Epidermal melanocyte (primary cell): Measurements from ENCODE around the gene MARK3.

Experiments used
- DNase-seq: peaks from one replicate; pipeline ENCODE4 v3.0.0; 2011; ENCODE audit warnings: low spot score; ENCODE audit not compliant: insufficient read length

The MARK3 gene

DNA sequence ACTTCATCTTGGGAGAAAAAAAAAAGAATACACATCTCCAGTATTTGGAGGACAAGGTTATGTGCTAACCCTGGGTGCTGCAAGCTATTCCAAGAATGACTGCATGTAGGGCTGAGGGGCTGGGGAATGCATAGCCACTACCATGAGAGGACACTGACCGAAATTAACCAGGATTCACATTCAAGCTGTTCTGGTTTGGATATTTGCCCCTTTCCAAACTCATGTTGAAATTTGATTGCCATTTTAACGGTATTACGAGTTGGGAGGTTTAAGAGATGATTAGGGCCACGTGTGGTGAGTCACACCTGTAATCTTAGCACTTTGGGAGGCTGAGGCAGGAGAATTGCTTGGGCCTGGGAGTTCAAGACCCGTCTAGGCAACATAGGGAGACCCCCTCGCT, 18.5 kb upstream of the MARK3 start:
- DNase-seq = no peak

DNA sequence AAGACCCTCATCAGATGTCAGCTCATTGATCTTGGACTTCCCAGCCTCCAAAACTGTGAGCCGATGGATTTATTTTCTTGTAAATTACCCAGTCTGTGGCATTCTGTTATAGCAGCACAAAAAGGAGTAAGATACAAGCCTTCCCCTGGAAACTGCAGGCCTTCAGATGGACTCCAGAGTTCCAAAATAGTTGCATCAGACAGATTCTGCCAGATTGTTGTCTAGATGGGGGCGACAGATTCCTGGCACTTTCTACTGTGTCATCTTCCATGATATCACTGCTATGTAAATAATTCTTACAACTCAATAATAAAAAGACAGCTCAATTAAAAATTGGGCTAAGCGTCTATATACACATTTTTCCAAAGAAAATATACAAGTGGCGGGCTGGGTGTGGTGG, 17.2 kb upstream of the MARK3 start:
- DNase-seq = no peak

DNA sequence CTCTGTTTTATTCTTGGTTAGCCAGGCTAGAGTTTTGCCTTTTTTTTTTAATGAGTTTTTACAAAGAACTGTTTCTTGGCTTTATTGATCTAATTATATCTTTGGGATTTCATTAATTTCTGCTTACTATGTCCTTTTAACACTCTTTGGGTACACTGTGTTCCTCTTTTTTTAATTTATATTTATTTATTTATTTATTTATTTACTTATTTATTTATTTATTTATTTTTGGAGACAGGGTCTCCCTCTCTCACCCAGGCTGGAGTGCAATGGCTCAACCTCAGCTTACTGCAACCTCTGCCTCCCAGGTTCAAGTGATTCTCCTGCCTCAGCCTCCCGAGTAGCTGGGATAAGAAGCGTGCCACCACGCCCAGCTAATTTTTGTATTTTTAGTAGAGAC, 15.1 kb upstream of the MARK3 start:
- DNase-seq = no peak

DNA sequence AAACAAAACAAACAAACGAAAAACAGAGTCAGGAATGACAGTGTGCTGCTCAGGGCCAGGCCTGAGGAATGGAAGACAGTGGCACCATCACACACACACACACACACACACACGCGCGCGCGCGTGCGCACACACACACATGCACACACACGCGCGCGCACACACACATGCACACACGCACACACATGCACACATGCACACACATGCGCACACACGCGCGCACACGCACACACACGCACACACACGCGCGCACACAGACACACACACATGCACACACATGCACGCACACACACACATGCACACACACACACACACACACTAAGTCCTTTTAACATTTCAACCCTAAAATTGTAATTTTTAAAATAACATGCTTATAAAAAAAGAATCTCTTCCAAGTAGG, 13.2 kb upstream of the MARK3 start:
- no peak for DNase-seq

DNA sequence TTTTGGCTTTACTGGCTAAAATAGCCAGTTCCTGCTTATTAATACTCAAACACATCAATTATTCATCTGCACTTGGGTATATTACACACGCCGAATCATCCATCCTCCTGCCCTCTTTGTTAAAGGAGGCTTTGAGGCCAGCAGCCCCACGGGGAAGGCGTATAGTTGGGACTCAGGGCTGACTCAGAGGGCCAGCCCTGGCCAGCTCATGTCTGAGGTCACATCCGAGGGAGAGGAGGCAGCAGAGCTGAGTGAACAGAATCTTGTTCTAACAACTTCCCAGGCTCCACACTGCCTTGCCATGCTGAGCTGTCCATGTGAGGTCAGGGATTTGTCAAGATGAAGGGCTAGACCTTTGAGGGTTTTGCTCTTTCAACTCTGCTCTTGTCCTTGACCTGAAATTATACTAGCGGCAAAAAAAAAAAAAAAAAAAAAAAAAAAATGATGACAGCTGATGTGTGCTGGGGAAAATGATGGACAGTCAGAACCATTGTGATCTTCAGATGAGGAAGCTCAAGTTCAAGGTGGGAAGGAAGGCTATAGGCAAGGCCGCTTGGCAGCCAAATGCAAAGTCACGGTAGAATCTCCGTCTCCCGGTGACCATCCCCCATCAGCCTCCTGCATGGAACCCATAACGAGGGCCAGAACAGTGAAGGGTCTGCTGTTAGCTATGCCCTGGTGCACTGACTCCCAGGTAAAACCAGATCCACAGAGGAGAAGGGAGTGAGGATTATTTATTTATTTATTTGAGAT, 12.5 kb upstream of the MARK3 start:
- DNase-seq = no peak

DNA sequence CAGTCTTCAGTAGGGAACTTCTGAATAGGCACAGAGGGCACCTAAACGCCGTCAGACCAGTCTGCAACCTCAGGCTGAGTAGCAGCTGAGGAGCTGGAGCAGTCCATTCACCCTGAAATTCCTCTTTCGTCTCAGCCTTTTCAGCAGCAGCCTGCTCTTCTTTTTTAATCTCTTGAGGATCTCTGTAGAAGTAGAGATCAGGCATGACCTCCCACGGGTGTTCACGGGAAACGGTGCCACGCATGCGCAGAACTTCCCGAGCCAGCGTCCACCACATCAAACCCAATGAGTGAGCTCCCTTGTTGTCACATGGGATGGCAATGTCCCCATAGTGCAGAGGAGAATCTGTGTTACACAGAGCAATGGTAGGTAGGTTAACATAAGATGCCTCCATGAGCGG, 11.1 kb upstream of the MARK3 start:
- DNase-seq = no peak

DNA sequence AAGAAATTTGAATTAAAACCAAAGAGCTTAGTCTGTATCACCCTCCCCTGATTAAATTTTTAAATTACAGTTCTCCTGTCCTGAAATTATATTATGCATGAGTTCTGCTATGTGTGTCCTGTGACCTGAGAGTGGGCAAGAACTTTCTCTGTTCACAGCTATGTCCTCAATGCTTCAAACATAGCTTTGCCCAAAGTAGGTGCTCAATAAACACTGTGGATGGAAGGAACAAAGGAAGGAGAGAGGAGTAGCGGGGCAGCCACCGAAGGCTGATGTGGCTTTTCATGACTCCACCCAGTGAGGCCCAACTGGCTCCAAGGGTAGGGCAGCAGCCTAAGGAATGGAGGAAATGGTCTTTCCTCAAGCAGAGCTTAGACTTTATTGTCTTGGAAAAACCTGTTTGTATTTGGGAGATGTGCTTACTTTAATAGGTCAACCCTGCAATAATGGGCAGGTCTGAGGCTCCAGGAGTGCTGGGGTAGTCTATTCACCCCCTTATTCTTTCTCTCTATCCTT, 7.6 kb upstream of the MARK3 start:
- DNase-seq = no peak

DNA sequence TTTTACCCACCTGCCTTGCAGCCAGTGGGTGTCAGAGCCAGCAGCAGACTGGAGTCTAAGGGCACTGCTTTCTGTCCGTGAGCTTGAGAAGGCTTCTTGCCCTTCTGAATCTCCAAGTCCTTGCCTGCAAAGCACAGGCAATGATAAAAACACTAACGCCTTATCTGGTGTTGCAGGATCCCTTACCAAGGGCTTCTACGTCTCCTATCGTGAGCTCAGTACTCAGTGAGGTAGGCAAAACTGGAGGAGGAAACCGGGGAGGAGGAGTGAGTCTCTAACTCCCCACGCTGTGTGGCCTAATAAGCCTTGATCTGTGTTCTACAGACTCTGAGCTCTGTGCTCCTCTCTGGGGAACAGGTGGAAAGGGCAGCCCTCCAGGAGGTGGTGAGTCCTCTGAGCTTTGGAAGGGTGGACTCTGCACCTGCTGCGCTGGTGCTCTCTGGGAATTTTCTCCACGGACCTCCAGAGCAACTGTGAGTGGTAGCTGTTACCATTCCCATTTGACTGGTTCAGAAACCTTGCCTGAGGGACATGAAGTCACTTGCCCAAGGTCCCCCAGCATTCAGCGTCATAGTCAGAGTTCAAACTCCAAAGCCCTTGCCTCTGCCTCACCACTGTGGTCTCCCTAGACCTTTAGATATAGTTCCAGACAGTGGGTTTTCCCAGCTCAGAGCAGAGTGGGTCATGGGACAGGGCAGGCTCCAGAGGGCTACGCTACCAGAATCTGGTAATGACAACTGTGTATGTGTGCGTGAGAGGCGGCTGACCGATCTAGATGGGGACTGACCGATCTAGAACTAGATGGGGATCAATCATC, 7.0 kb upstream of the MARK3 start:
- no peak for DNase-seq

DNA sequence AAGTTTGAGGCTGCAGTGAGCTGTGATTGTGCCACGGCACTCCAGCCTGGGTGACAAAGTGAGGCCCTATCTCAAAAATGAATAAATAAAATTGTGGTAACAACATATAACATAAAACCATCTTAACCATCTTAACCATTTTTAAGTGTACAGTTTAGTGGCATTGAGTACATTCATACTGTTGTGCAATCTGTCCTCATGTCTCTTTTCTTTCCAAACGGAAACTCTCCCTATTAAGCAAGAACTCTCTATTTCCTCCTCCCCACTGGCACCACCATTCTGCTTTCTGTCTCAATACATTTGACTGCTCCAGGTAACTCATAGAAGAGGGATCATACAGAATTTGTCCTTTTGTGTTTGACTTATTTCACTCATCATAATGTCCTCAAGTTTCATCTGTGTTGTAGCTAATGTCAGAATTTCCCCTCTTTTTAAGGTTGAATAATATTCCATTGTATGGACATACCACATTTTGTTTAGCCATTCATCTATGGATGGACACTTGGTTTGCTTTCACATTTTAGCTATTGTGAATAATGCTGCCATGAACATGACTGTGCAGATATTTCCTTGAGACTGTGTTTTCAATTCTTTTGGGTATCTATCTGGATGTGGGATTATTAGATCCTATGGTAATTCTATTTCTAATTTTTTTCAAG, 4.4 kb upstream of the MARK3 start:
- no peak for DNase-seq

DNA sequence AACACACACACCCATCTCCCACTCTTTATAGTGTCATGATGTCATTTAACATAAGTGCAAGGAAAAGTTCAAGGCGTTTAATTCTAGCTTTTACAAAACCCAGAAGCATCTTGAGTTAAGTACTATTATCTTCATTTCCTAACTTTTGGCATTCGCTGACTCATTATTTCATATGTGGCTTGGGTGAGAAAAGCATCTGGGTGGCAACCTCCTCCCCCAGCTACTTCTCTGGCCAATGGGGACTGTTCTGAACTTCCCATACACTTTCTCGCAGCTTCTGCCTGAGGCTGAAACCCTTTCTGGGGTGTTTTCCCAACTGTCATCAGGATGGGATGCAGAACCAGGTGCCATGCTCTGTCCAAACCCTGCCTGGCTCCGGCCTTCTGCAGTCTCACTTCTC, 2.8 kb upstream of the MARK3 start:
- DNase-seq = no peak

DNA sequence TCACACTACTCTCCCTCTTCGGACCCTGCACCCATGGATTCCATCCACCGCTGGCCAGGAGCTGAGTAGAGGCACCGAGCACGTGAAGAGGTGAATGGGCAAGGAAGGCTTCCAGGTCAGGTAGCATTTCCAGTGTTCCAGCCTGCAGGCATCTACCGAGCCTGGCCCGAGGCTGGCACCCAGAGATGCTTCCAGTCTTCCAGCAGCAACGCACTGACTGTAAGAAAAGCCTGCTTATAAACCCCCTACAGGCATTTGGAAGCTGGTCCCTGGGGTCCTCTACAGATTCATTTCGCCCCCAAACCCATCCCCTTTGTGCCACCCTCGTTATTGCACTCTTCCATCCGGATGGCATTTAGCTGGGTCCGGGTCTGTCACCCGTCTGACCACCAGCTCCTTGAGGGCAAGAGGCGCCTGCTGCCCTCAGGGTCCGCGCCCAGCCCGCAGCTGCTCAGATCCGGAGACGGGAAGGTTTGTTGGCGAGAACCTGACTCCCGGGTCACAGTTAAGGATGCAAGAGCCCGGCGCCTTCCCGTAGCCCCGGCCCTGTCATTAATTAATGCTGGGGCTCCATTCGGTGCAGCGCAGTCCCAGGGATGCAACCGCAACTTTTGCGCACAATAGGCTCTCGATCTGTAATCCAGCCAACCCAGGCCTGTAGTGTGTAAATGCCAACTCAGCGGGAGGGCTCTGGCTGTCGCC, 614 bp upstream of the MARK3 start:
- DNase-seq = no peak

DNA sequence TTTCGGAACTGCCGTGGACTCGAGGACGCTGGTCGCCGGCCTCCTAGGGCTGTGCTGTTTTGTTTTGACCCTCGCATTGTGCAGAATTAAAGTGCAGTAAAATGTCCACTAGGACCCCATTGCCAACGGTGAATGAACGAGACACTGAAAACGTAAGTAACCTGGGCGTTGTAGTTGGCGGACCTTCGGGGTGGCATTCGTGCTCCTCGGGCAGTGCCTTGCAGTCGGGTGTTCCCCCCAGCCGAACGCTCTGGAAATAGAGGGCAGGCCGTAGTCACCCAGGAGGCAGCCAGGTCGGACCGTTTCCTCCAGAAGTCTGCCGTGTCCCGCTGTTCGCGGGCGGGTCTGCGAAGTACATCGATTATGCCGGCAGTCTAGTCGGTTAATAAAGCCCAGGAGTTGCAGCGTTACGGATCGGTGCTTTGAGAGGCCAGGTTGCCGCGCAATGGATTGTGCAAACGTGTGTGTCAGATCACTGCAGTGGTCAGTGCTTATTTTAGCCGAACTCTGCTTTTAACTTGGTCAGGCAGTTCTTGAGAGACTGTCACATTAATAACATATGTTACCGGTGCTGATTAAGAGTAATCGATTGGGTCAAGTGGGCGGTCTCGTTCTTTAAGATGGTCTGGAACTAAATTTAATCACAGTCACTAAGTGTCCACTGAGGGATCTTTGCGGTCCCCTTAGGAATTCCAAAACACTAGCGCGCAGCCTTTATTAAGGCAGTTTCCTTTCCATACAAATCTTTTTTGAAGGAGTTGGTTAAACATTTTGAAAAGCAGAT, 906 bp downstream of the MARK3 start:
- DNase-seq = no peak

DNA sequence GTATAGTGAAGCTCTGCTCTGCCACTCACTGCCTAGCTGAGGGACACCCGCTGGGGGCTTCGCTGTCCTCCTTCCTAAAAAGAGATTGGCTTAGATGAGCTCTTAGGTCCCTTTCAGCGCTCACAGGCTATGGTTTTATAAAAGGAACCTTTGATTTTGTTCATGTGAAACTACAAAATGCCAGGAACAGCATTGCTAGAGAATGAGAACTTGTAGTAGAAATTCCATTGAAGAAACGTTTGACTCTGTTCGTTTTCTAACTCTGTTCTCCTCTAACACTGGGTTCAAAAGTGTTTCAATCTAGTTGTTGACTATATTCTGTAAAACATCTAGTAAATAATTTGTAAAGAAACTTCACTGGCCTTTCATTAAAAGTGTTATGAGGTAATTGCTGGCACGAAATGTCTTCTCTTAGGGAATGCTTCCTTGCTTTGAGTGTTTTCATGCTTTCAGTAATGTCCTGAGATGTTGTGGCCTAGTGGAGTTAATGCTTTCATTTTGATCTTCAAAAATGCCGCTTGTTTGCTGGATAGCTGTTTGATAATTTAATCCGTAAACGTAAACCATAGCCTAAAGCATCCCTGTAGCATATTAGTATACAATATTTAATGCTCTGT, 1.6 kb downstream of the MARK3 start:
- DNase-seq = no peak

DNA sequence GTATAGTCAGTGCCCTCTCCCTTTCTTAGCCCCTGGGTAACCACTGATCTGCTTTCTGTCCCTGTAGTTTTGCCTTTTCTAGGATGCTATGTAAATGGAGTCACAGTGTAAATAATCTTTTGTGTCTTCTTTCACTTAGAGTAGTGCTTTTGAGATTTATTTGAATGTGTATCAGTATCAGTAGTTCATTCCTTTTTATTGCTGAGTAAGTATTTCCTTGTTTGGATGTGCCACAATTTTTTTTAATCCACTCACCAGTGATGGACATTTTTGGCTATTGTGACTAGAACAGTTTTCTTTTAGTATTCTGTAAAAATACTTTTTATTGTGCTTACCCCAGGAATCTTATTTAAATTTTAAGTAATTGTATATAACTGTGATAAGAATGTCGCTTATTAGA, 3.4 kb downstream of the MARK3 start:
- DNase-seq = no peak

DNA sequence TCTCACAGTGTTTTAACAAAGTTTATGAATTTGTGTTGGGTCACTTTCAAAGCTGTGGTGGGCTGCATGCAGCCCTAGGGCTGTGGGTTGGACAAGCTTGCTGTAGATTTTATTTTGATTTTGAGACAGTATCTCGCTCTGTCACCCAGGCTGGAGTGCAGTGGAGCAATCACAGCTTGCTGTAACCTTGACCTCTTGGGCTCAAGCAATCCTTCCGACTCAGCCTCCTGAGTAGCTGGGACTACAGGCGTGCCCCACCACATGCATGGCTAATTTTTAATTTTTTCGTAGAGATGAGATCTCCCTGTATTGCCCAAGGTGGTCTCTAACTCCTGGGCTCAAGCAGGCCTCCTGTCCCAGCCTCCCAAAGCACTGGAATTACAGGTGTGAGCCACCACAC, 5.4 kb downstream of the MARK3 start:
- no peak for DNase-seq

DNA sequence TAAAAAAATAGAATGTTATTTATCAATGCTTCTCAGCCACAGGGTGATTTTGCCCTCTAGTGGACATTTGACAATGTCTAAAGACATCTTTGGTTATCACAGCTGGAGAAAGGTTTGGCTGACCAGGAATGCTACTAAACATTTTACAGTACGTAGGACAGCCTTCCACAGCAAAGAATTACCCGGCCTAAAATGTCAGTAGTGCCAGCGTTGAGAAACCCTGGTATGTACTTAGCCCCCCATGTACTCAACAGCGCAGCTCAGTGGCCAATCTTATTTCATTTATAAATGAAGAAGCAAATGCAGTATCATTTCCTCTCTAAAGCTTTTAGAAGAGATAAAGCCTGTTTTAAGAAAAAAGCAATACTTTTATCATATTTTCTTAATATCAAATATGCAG, 5.8 kb downstream of the MARK3 start:
- DNase-seq = no peak

DNA sequence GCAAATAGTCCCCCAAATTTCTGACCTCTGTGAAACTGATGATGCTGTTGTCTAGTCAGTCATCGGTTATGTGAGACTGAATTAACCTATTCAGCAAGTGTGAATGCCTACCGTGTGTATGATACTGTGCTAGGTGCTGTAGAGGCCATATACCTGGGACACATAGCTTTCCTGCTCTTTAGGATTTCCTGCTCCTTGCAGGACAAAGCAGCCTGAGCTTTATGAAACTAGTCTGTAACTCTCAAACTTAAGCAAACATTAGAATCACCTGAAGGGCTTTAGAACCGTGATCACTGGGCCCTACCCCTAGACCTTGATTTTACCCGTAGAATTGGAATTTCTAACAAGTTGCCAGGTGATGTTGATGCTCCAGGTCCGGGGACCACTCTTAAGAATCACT, 6.9 kb downstream of the MARK3 start:
- DNase-seq = no peak

DNA sequence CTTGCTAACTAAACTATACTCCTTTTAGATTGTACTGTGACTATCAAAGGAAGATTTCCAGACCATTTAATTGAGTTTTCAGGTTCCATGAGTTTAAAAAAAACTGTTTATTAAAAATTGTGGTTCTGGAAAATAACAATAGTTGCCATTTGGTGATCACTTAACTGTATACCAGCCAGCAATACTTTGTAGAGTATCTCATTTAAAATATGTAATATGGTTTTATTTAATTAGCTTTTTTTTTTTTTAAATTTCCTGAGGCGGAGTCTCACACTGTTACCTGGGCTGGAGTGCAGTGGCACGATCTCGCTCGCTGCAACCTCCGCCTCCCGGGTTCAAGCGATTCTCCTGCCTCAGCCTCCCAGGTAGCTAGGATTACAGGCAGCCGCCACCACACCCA, 7.4 kb downstream of the MARK3 start:
- DNase-seq = no peak

DNA sequence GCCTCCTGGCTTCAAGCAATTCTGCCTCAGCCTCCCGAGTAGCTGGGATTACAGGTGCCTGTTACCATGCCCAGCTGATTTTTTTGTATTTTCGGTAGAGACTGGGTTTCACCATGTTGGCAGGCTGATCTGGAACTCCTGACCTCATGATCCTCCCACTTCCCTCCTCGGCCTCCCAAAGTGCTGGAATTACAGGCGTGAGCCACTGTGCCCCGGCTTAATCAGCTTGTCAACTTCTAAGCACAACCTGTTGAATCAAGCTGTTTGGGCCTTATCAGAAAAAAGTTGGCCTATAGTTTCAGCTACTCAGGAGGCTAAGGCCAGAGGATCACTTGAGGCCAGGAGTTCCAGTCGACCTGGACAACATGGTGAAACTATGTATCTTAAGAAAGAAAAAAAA, 7.9 kb downstream of the MARK3 start:
- no peak for DNase-seq
